Right lobe of liver (tissue), 6 donors: Measurements from ENCODE around the gene FAM168A. TPM values are rescaled to one million over a fixed set of nuclear protein-coding genes. Genes with fewer than 3 reads are reported as not detected.

Source experiments
- ATAC-seq, 4 donors: fragments of 200-7000 bp; cut with Tn5 transposase; one replicate each; pipeline ENCODE4 v1.9.1; 2020; ENCODE audit warnings: mild to moderate bottlenecking in 4 of 4, moderate library complexity in 4 of 4
- DNase-seq, 3 donors: peaks; one replicate each; pipeline ENCODE4 v3.0.0-alpha.2; 2020
- H3K27ac ChIP-seq, 3 donors: fragments of 200-600 bp; one replicate each; pipeline ENCODE4 v1.8.0; 2022
- H3K27me3 ChIP-seq, 2 donors: fragments of 200-600 bp; one replicate each; pipeline ENCODE4 v1.8.0; 2022
- H3K36me3 ChIP-seq, 4 donors: fragments of 200-600 bp; sonication (generic) in 1 of 4; one replicate each; pipeline versions ENCODE4 v1.5.1 to v1.8.0; 2017 to 2022; ENCODE audit warnings: control low read depth in 1 of 4
- H3K4me1 ChIP-seq, 4 donors: fragments of 200-600 bp; sonication (generic) in 1 of 4; one replicate each; pipeline versions ENCODE4 v1.5.1 to v1.8.0; 2017 to 2022; ENCODE audit warnings: control low read depth in 1 of 4
- H3K4me3 ChIP-seq, 3 donors: fragments of 200-600 bp; one replicate each; pipeline ENCODE4 v1.8.0; 2022
- H3K9me3 ChIP-seq, 4 donors: fragments of 200-600 bp; sonication (generic) in 1 of 4; one replicate each; pipeline versions ENCODE4 v1.5.1 to v1.8.0; 2017 to 2022; ENCODE audit warnings: control low read depth in 1 of 4
- CTCF ChIP-seq, 4 donors: fragments of 200-600 bp in 3 of 4; fragments of 450-650 bp in 1 of 4; IDR thresholded peaks; one replicate each; pipeline versions ENCODE4 v1.5.1 to v1.8.0; 2016 to 2022; ENCODE audit warnings: antibody characterized with exemption in 4 of 4, mild to moderate bottlenecking in 2 of 4
- POLR2A ChIP-seq: fragments of 450-650 bp; IDR thresholded peaks from one replicate; pipeline ENCODE4 v1.6.1; 2017; ENCODE audit warnings: antibody characterized with exemption, mild to moderate bottlenecking
- WGBS: methylation state at CpG from one replicate; pipeline ENCODE4 v1.1.6; 2018; ENCODE audit warnings: low coverage, low lambda C conversion rate; ENCODE audit not compliant: insufficient coverage; ENCODE audit errors: missing lambda C conversion rate; 5-methylcytosine and 5-hydroxymethylcytosine counted together
- intact Hi-C, 2 donors: fragments of 100-400 bp; cut with DNase I; formaldehyde crosslinking; loops; one replicate each; pipeline versions ENCODE4 v1.11.2 to v1.14.1; 2022
- small RNA-seq, 2 experiments: library from RNA; depleted of rRNA; stranded (forward); fragments of <200 nt; gene quantifications; one replicate each; pipeline ENCODE3, GENCODE V24; 2016
- total RNA-seq, 6 experiments: library from RNA; depleted of rRNA in 2 of 6; stranded (reverse); fragments of >200 nt in 2 of 6; fragmentation: NEBNext Ultra II Directional in 3 of 6; extraction: Animal tissue kit (Norgen Biotek cat#: 25700) in 3 of 6; gene quantifications; one replicate each; pipeline versions ENCODE4 v1.1.0 to v1.2.4, GENCODE V29; 2016 to 2023
- donor health status: DM: no; HTN: yes; CAD: no.
- donor health status: DM: no; HTN: no; CAD: no.
- donor health status: DM: no; HTN: no; CAD: no.
- donor health status: DM: no; HTN: yes; CAD: no.
- donor health status: DM: no; HTN: yes; CAD: no.

Gene FAM168A
- total RNA-seq, 6 experiments from 2014 or later = 13.0 to 21.5 (median 15.9) TPM

DNA sequence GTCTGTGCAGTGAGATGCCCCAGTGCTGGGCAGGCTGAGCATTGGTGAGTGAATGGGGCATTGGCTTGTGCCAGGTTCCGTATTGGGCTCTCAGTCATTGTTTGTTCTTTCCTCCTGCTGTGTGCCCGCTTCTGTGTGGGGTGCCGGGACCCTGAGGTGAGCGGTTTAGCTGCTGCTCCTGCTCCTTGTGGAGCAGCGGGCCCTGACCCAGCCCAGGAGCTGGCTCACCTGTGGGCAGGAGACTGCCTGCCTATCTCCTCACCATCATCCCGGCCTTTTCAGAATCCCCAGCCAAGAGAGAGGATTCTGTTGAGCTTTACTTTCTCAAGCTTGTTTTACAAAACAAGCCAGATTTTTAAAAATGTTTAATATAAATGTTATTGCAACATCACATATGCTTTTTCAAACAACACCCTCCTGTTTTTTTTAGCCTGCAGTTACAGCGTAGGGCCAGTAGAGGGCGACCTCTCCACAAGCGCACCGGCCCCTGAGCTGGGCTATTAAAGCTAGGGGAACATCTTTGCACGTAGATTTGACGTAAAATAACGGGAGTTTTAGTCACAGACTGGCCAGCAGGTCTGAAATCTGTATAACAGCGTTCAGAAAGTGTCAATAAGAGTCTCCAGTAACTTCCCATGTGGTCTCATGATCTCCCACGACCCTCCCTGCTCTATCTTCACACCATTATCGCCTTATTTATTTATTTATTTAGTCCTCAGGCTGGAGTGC lies 246.8 kb downstream of the FAM168A start:
- WGBS = 14% methylated on average over 12 of the region's 16 CpGs
- H3K27ac ChIP-seq = no peak overlapping the region
- peak; percentile 89 to 99 (median 98) for TF ChIP-seq CTCF (IDR thresholded peaks at IDR 0.05)
- no peak for TF ChIP-seq POLR2A
- intact Hi-C loops = no loop called here
- no peak overlapping the region for H3K4me3 ChIP-seq
- ATAC-seq (peak; percentile 76 to 90 (median 88)), DNase-seq (no peak)
- H3K36me3 ChIP-seq = no peaks in the 10 kb centered on the region
- H3K27me3 ChIP-seq = no peaks in the 10 kb centered on the region
- no peaks in the 10 kb centered on the region for H3K9me3 ChIP-seq
- H3K4me1 ChIP-seq = no peaks in the 10 kb centered on the region

Small RNA genes within 50 kb of the gene (small RNA-seq; reads per million reads assigned to genes)
- gene AP000763.2 (0 to 0.10 reads per million in 2 experiments), gene HMGN2P38 (0 reads per million in 2 experiments)

Other genes with a start within 250 kb of the FAM168A start
- gene RELT, start 221.7 kb downstream of the FAM168A start, total RNA-seq = 1 to 10 TPM in 5 of 6 experiments, under 1 TPM in 1; 0.81 to 5.4 (median 1.6) TPM
- gene PLEKHB1, start 48.5 kb upstream of the FAM168A start, total RNA-seq = 1 to 10 TPM in 3 of 6 experiments, under 1 TPM in 3; 0.42 to 2.1 (median 0.96) TPM
- gene RAB6A, start 163.0 kb upstream of the FAM168A start, total RNA-seq = 100 to 1,000 TPM in 2 of 6 experiments, 10 to 100 TPM in 4; 59.3 to 163 (median 81.7) TPM
- gene MRPL48, start 189.8 kb upstream of the FAM168A start, total RNA-seq = 10 to 100 TPM; 15.9 to 26.7 (median 18.2) TPM